HG02840 (cell line): ENCODE data around the gene CPS1.

Experiments
- ATAC-seq: cut with Tn5 transposase; IDR thresholded peaks from one replicate; pipeline ENCODE4 v1.9.1; 2021; ENCODE audit warnings: mild to moderate bottlenecking, moderate library complexity, moderate number of reproducible peaks; ENCODE audit not compliant: unreplicated experiment, low FRiP score

CPS1 gene

GRCh38 chr2:210544831-210545230, 11.6 kb upstream of the CPS1 start:
- ATAC-seq, result no peak

- ATAC-seq, result no peak
Observed at GRCh38 chr2:210546424-210547208, 9.8 kb upstream of the CPS1 start.

GRCh38 chr2:210548031-210548430, 8.4 kb upstream of the CPS1 start:
- ATAC-seq, result no peak

GRCh38 chr2:210548878-210549384, 7.5 kb upstream of the CPS1 start:
- ATAC-seq, result no peak

GRCh38 chr2:210551001-210551400, 5.4 kb upstream of the CPS1 start:
- ATAC-seq, result no peak

GRCh38 chr2:210553373-210553772, 3.0 kb upstream of the CPS1 start:
- ATAC-seq, result no peak

GRCh38 chr2:210555555-210555954, 844 bp upstream of the CPS1 start:
- ATAC-seq, result no peak

GRCh38 chr2:210557721-210558120, 1.3 kb downstream of the CPS1 start:
- ATAC-seq, result no peak

- ATAC-seq, result no peak
Observed at GRCh38 chr2:210558708-210559107, 2.3 kb downstream of the CPS1 start.

GRCh38 chr2:210559182-210559581, 2.8 kb downstream of the CPS1 start:
- ATAC-seq, result no peak

- no peak for ATAC-seq
Observed at GRCh38 chr2:210561475-210561874, 5.1 kb downstream of the CPS1 start.

GRCh38 chr2:210562091-210562490, 5.7 kb downstream of the CPS1 start:
- ATAC-seq, result no peak

GRCh38 chr2:210562502-210563080, 6.2 kb downstream of the CPS1 start:
- ATAC-seq, result no peak

- ATAC-seq, result no peak
Observed at GRCh38 chr2:210567279-210567678, 10.9 kb downstream of the CPS1 start.

- ATAC-seq, result no peak
Observed at GRCh38 chr2:210568108-210568507, 11.7 kb downstream of the CPS1 start.

GRCh38 chr2:210577263-210578071, 21.1 kb downstream of the CPS1 start:
- peak; percentile 85 for ATAC-seq

GRCh38 chr2:210584834-210585233, 28.4 kb downstream of the CPS1 start:
- ATAC-seq, result no peak

- ATAC-seq, result no peak
Observed at GRCh38 chr2:210586381-210586780, 30.0 kb downstream of the CPS1 start.

GRCh38 chr2:210591663-210592062, 35.3 kb downstream of the CPS1 start:
- no peak for ATAC-seq

- no peak for ATAC-seq
Observed at GRCh38 chr2:210592726-210593125, 36.3 kb downstream of the CPS1 start.

GRCh38 chr2:210593166-210593565, 36.8 kb downstream of the CPS1 start:
- no peak for ATAC-seq
